ENCODE data around the gene RNF144A. TPM values are rescaled to one million over a fixed set of nuclear protein-coding genes. Genes with fewer than 3 reads are reported as not detected.

Gene RNF144A
- total and polyA plus RNA-seq, 2 donors (not counting 1 experiment from before 2014, with no cell fraction given) = 1.2 to 1.6 TPM

DNA sequence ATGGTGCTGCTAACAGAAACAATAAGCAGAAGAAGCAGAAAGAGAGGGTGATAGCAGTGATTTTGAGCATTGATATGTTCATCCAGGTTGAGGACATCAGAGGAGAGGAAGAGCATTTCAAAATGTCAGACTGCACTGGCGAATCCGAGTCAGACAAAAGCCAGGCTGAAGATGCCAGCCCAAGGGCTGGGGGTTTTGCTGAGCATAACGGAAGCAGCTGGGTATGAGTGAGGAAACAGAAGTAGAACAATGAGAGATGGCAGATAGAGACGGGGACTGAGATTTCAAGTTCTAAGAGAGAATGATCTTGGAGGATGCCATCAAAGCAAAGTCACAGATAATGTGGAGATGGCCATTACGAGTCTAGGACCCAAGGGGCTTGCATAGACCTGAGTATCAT is 151.2 kb downstream of the RNF144A start:
- 83% methylated on average over 5 of the region's 5 CpGs for WGBS (ENCODE audit: insufficient coverage)
- H3K9ac ChIP-seq (ENCODE audit: low read length) = no peak overlapping the region
- no peak overlapping the region for H3K27ac Mint-ChIP-seq
- DNase-seq (no peak), ATAC-seq (ENCODE audit: low read depth) (no peak)
- no peak overlapping the region for H3K4me3 ChIP-seq (ENCODE audit: control extremely low read depth in 1 of 5, extremely low read depth in 1 of 5, insufficient read depth in 1 of 5, low read depth in 2 of 5, low read length in 4 of 5)
- no peak overlapping the region for H3K27ac ChIP-seq (ENCODE audit: low read length in 2 of 2)
- intact Hi-C loops (cut with micrococcal nuclease) = no loop called here
- peaks cover 4 to 6% (median 4%) of the 10 kb centered on the region in 3 donors for H3K9me3 ChIP-seq (ENCODE audit: control extremely low read depth in 1 of 3, control insufficient read depth in 2 of 3, insufficient read depth in 1 of 3, low read length in 2 of 3)
- H3K36me3 ChIP-seq (replicated peaks in 1 of 2; ENCODE audit: control extremely low read depth in 1 of 2, control insufficient read depth in 1 of 2, extremely low read depth in 1 of 2, insufficient read depth in 2 of 2, low read length in 1 of 2) = no peaks in the 10 kb centered on the region
- no peaks in the 10 kb centered on the region for H3K79me2 ChIP-seq (ENCODE audit: control insufficient read depth, insufficient read depth, low read length)
- no peaks in the 10 kb centered on the region for H3K4me1 ChIP-seq (ENCODE audit: control insufficient read depth in 2 of 2, insufficient read depth in 2 of 2, low read length in 2 of 2)
- no peaks in the 10 kb centered on the region for H4K20me1 ChIP-seq (ENCODE audit: control insufficient read depth, insufficient read depth, low read length, poor library complexity, severe bottlenecking)
- no peak overlapping the region for H3K4me3 Mint-ChIP-seq
- no peak overlapping the region for H3K4me2 ChIP-seq (replicated peaks; ENCODE audit: low read depth, low read length, poor library complexity, severe bottlenecking)
- TF ChIP-seq, protein P1, sequence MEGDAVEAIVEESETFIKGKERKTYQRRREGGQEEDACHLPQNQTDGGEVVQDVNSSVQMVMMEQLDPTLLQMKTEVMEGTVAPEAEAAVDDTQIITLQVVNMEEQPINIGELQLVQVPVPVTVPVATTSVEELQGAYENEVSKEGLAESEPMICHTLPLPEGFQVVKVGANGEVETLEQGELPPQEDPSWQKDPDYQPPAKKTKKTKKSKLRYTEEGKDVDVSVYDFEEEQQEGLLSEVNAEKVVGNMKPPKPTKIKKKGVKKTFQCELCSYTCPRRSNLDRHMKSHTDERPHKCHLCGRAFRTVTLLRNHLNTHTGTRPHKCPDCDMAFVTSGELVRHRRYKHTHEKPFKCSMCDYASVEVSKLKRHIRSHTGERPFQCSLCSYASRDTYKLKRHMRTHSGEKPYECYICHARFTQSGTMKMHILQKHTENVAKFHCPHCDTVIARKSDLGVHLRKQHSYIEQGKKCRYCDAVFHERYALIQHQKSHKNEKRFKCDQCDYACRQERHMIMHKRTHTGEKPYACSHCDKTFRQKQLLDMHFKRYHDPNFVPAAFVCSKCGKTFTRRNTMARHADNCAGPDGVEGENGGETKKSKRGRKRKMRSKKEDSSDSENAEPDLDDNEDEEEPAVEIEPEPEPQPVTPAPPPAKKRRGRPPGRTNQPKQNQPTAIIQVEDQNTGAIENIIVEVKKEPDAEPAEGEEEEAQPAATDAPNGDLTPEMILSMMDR (IDR thresholded peaks at IDR 0.05) = no peak
- no peak for TF ChIP-seq EZH2 (IDR thresholded peaks at IDR 0.05; ENCODE audit: borderline replicate concordance, insufficient read depth, low read depth, low read length, poor library complexity, severe bottlenecking)
- peaks cover 18% of the 10 kb centered on the region for H3K27me3 Mint-ChIP-seq
- peaks cover 5% of the 10 kb centered on the region for H3K9me3 Mint-ChIP-seq (ENCODE audit: insufficient read depth)
- POLR2A ChIA-PET = no interaction called here
- H3K27me3 ChIP-seq (replicated peaks in 1 of 4; ENCODE audit: control extremely low read depth in 1 of 4, control insufficient read depth in 3 of 4, insufficient read depth in 4 of 4, low read length in 3 of 4) = peaks cover 0 to 9% (median 0%) of the 10 kb centered on the region in 4 experiments
- peaks cover 3% of the 10 kb centered on the region for H3K4me1 Mint-ChIP-seq
- CTCF ChIA-PET = no interaction called here
- H2AFZ ChIP-seq (ENCODE audit: insufficient read depth, low read depth, low read length, poor library complexity, severe bottlenecking) = no peak overlapping the region

DNA sequence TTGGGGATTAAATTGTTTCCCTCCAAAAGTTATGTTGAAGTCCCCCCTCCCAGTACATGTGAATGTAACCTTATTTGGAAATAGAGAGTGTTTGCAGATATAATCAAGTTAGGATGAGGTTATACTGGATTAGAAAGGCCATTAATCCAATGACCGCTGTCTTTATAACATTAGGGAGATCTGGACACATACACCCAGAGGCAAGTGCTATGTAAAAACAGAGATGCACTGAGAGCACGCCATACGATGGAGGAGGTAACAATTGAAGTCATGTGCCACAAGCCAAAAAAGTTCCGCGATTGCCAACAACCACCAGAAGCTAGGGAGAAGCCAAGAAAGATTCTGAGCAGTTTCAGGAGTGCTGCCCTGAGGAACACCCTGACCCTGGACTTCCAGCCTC is 153.3 kb downstream of the RNF144A start:
- no peak for TF ChIP-seq EZH2 (IDR thresholded peaks at IDR 0.05; ENCODE audit: borderline replicate concordance, insufficient read depth, low read depth, low read length, poor library complexity, severe bottlenecking)
- Histone ChIP-seq H2AFZ (ENCODE audit: insufficient read depth, low read depth, low read length, poor library complexity, severe bottlenecking) (no peak overlapping the region), H3K27me3 (replicated peaks in 1 of 4; ENCODE audit: control extremely low read depth in 1 of 4, control insufficient read depth in 3 of 4, insufficient read depth in 4 of 4, low read length in 3 of 4) (peaks cover 0 to 2% (median 0%) of the 10 kb centered on the region in 4 experiments), H3K9me3 (ENCODE audit: control extremely low read depth in 1 of 3, control insufficient read depth in 2 of 3, insufficient read depth in 1 of 3, low read length in 2 of 3) (peaks cover 0 to 4% (median 0%) of the 10 kb centered on the region in 3 donors), H3K79me2 (ENCODE audit: control insufficient read depth, insufficient read depth, low read length) (no peaks in the 10 kb centered on the region), H3K4me2 (replicated peaks; ENCODE audit: low read depth, low read length, poor library complexity, severe bottlenecking) (no peak overlapping the region), H3K9ac (ENCODE audit: low read length) (no peak overlapping the region), H3K27ac (ENCODE audit: low read length in 2 of 2) (no peak overlapping the region), H4K20me1 (ENCODE audit: control insufficient read depth, insufficient read depth, low read length, poor library complexity, severe bottlenecking) (no peaks in the 10 kb centered on the region), H3K36me3 (replicated peaks in 1 of 2; ENCODE audit: control extremely low read depth in 1 of 2, control insufficient read depth in 1 of 2, extremely low read depth in 1 of 2, insufficient read depth in 2 of 2, low read length in 1 of 2) (no peaks in the 10 kb centered on the region), H3K4me1 (ENCODE audit: control insufficient read depth in 2 of 2, insufficient read depth in 2 of 2, low read length in 2 of 2) (no peaks in the 10 kb centered on the region), H3K4me3 (ENCODE audit: control extremely low read depth in 1 of 5, extremely low read depth in 1 of 5, insufficient read depth in 1 of 5, low read depth in 2 of 5, low read length in 4 of 5) (no peak overlapping the region)
- Mint-ChIP-seq H3K4me3 (no peak overlapping the region), H3K27ac (no peak overlapping the region), H3K9me3 (ENCODE audit: insufficient read depth) (peaks cover 4% of the 10 kb centered on the region), H3K4me1 (peaks cover 3% of the 10 kb centered on the region), H3K27me3 (peaks cover 17% of the 10 kb centered on the region)
- POLR2A ChIA-PET = no interaction called here
- WGBS (ENCODE audit: insufficient coverage) = 89% methylated on average over 5 of the region's 5 CpGs
- intact Hi-C loops (cut with micrococcal nuclease) = no loop called here
- CTCF ChIA-PET = interaction anchor here (1.2 kb wide), 1 partner anchor 14 kb away, joined by 4 read pairs; no protein-coding TSS in a partner anchor
- DNase-seq (no peak), ATAC-seq (ENCODE audit: low read depth) (no peak)
